Measurements from ENCODE around the gene PPP1R3E. TPM values are rescaled to one million over a fixed set of nuclear protein-coding genes. Genes with fewer than 3 reads are reported as not detected.
"Not testable (repeated sequence)": the region's sequence is repeated elsewhere in the genome, so short reads cannot be mapped to it uniquely, and the experiment has no call there.

Gene PPP1R3E, protein sequence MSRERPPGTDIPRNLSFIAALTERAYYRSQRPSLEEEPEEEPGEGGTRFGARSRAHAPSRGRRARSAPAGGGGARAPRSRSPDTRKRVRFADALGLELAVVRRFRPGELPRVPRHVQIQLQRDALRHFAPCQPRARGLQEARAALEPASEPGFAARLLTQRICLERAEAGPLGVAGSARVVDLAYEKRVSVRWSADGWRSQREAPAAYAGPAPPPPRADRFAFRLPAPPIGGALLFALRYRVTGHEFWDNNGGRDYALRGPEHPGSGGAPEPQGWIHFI
- 2.8 and 4.6 TPM in 2 replicates for total RNA-seq (2014; rRNA removed; shearing (Covaris generic))

DNA sequence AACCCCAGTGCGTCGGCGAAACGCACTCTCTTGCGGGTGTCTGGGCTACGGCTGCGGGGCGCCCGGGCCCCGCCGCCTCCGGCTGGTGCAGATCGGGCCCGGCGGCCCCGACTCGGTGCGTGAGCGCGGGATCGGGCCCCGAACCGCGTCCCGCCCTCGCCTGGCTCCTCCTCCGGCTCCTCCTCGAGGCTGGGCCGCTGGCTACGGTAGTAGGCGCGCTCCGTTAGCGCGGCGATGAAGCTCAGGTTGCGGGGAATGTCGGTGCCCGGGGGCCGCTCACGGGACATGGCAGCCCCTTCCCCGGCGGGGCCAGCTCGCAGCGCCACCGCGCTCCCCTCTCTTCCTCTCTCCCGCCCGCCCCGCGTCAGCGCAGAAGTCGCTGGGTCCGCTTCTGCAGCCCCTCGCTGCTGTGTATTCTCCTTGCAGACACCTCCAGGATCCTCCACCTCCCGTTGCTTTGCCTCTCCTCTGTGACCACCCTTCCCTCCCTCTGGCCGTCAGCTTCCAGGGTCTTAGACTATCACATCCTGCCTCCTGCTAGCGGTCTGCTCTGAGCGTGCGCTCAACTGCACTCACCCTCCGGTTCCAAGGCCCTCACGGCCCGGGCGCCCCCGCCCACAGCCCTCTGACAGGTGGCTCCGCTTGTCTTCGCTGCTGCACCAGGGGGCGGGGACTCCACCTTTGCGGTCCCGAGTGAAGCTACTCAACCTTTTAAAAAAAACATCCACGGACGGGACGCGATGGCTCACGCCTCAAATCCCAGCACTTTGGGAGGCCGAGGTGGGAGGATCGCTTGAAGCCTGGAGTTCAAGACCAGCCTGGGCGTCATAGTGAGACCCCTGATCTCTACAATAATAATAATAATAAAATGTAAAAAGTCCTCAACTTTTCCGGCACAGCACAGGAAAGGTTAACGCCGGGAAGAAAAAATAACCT is at the start of gene PPP1R3E:
Gene PPP1R3E, minus strand, starts transcription at position 570 of the 936 bp plus-strand sequence. Its CDS starts 283 bp downstream, at position 287.
- no peak for DNase-seq (ENCODE audit: low spot score)

DNA sequence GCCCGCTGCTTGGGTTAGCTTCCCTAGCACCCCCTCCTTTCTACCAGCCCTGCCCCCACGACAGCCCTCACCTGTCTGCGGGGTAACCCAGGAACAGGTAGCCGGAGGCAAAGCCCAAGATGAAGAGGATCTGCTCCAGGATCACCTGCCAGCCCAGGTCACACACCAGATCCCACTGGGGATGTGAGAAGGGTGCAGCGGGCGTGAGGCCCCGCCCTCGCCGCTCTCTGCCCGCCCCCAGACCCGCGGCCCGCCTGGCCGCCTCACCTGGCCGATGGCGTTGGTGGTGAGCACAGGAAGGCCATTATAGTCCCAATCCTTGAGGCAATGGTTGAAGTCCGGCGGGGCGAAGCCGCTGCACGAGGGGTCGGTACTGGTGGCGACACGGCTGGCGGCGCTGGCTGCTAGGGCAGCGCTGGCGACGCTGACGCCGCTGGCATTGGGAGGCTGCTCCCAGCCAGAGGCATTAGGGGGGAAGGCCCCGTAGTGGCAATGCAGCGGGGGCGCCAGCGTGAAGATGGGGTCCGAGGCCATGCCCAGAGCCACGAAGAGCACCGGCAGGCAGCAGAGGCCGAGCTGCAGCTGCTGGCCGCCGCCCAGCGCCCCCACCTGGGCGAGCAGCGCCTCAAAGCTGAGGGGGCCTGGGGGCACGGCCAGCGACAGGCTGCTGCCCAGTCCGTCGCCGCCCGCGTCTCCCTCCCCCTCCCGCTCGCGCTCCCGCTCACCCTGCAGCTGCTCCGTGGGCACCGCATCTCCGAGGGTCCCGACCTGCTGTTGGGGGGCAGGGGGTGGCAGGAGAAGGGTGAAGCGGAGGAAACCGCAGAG is 49.2 kb upstream of the PPP1R3E start:
- DNase-seq (ENCODE audit: low spot score) = no peak

DNA sequence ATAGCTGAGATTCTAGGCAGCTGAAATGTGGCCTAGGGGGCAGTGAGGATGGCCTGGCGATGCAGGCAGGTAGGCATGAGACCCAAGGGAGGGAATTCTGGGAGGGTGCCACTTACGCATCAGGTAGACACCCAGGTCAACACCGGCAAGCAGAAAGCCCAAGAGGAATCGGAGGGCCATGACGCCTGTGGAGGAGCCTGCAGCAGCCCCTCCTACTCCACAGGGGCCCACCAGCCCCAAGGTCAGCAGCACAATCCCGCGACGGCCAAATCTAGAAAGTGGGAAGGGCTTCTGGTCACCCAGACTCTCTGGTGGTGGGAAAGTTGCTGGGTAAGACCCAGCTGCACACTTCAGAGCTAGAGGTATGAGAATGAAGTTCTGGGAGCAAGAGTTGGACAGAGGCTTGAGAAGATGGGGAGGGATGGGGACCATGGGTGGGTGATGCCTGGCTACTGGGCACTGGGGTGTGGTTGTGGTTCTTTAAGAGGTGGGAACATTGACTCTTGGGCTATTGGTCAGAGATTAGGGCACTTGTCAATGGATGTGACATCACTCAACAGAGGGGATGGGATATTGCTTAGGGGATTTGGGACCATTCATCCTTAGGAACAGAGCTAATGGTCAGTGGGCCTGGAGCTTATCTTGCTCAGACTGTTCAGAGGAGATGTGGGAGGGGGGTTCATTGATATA is 46.6 kb upstream of the PPP1R3E start:
- DNase-seq (ENCODE audit: low spot score) = no peak

GRCh38 chr14:23348297-23348655 is 45.6 kb upstream of the PPP1R3E start:
- no peak for DNase-seq (ENCODE audit: low spot score)

- no peak for DNase-seq (ENCODE audit: low spot score)
Observed at GRCh38 chr14:23347406-23348296, 45.0 kb upstream of the PPP1R3E start.

DNA sequence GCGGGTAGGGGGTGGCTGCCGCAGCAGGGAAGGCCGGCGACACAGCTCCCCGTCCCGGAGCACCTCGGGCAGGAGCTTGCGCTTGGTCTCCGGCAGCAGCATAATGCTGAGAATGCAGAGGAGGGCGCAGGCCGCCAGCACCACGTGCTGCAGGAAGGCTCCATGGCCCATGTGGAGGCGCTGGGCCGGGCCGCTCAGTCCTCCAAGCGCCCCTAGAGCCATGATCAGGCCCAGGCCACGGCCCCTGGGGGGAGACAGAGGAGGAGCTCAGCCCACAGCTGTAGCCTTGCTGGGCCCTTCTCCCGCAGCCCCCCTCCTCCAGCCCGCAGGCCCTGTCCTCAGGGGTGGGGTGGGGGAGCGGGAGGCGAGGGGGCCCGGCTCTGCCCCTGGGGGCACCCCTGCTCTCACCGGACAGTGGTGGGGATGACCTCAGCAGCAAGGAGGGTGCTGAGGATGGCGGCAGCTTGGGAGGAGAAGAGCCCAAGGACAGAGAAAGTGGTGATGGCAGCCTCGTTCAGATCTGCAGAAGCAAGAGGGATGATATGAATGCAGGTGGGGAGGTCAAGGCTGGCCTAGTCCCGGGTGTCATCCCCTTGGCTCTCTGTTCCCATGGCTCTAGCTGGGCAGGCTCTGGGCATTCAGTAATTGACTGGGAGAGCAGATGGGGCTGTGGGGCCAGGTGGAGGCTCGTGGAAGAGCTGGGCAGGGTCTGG is 44.2 kb upstream of the PPP1R3E start:
- DNase-seq (ENCODE audit: low spot score) = no peak

- no peak for DNase-seq (ENCODE audit: low spot score)
Observed at GRCh38 chr14:23345987-23346692, 43.5 kb upstream of the PPP1R3E start.

- no peak for DNase-seq (ENCODE audit: low spot score)
Observed at GRCh38 chr14:23344481-23344880, 41.8 kb upstream of the PPP1R3E start.

- DNase-seq (ENCODE audit: low spot score) = no peak
Observed at GRCh38 chr14:23339506-23340268, 37.0 kb upstream of the PPP1R3E start.

GRCh38 chr14:23335623-23336022 is 33.0 kb upstream of the PPP1R3E start:
- no peak for DNase-seq (ENCODE audit: low spot score)

DNA sequence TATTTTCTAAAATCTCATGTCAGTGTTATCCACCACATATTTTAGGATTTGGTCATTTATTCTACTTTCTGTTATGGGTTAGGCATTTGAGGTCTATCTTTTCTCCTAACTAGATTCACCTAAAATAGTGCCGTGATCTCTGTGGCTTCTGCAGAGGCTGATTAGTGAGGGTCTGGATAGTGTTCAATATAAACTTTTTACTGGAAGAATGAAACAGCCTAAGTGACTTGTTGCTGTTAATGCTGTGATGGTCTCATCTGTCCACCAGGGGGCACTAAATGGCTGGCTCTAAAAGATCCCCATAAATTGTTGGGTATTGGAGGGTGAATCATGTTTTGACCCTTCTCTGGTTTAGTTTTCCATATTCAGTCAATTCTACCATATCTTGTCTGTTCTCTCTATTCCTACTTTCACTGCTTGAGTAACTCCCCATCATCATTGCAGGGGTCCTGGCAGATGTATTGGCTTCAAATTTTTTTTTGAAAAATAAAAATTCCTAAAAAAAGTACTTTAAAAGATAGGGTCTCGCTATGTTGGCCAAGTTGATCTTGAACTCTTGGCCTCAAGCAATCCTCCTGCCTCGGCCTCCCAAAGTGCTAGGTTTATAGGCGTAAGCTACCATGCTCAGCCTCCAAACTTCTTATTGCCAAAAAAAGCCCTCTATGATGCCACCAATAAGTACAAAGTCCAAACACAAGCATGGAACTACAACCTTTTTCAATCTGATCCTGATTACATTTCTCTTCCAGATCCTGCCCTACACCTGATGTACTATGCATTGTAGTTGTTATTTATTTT is 25.5 kb upstream of the PPP1R3E start:
- peak; percentile 52 for DNase-seq (ENCODE audit: low spot score)

- DNase-seq (ENCODE audit: low spot score) = no peak
Observed at GRCh38 chr14:23326491-23327332, 24.1 kb upstream of the PPP1R3E start.

DNA sequence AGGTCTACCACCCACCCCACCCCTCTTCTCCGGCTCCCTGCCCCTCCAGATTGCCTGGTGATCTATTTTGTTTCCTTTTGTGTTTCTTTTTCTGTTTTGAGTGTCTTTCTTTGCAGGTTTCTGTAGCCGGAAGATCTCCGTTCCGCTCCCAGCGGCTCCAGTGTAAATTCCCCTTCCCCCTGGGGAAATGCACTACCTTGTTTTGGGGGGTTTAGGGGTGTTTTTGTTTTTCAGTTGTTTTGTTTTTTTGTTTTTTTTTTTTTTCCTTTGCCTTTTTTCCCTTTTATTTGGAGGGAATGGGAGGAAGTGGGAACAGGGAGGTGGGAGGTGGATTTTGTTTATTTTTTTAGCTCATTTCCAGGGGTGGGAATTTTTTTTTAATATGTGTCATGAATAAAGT is 23.1 kb upstream of the PPP1R3E start:
- DNase-seq (ENCODE audit: low spot score) = not testable (repeated sequence)

DNA sequence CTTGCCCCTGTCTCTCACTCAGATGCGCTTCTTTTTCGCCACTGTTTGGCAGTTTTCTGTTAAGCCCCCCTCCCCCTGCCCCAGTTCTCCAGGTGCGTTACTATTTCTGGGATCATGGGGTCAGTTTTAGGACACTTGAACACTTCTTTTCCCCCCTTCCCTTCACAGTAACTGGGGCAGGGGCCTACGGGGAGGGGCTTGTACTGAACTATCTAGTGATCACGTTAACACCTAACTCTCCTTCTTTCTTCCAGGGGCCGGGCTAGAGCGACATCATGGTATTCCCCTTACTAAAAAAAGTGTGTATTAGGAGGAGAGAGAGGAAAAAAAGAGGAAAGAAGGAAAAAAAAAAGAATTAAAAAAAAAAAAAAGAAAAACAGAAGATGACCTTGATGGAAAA is 22.3 kb upstream of the PPP1R3E start:
- DNase-seq (ENCODE audit: low spot score) = no peak

GRCh38 chr14:23324455-23324846 is 21.8 kb upstream of the PPP1R3E start:
- DNase-seq (ENCODE audit: low spot score) = no peak

DNA sequence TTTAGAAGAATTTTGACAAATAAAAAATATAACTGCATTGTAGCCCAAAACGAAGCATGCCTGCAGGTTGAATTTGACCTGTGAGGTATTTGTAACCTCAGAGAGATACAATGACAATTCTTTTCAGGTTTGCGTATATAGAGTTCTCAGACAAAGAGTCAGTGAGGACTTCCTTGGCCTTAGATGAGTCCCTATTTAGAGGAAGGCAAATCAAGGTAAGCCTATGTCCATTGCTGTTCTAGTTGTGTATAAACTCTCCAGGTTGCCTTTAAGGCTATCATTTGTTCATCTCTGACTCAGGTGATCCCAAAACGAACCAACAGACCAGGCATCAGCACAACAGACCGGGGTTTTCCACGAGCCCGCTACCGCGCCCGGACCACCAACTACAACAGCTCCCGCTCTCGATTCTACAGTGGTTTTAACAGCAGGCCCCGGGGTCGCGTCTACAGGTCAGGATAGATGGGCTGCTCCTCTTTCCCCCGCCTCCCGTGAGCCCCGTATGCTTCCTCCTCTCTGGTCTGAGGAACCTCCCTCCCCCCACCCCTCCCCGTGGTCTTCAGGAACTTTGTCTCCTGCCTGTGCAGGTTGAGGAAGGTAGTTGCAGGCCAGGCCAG is 21.3 kb upstream of the PPP1R3E start:
- no peak for DNase-seq (ENCODE audit: low spot score)

Measured in H4 (cell line).